Renal cortex interstitium (tissue), 11 donors: ENCODE measurements around the gene UMAD1. TPM values are rescaled to one million over a fixed set of nuclear protein-coding genes. Genes with fewer than 3 reads are reported as not detected.

Experiments used
- DNase-seq, 11 donors: peaks; one replicate each; pipeline ENCODE4 v3.0.0-alpha.2; 2013; ENCODE audit warnings: low read depth in 9 of 11, low spot score in 4 of 11; ENCODE audit errors: extremely low read depth in 1 of 11
- polyA plus RNA-seq, 3 donors: library from polyadenylated mRNA; unstranded; fragments of 120-200 nt; gene quantifications; one replicate each; pipeline ENCODE4 v1.2.1, GENCODE V29; 2013; ENCODE audit not compliant: insufficient read length in 3 of 3

UMAD1 gene
- polyA plus RNA-seq, 3 donors: 18.4 to 21.3 (median 20.8) TPM

DNA sequence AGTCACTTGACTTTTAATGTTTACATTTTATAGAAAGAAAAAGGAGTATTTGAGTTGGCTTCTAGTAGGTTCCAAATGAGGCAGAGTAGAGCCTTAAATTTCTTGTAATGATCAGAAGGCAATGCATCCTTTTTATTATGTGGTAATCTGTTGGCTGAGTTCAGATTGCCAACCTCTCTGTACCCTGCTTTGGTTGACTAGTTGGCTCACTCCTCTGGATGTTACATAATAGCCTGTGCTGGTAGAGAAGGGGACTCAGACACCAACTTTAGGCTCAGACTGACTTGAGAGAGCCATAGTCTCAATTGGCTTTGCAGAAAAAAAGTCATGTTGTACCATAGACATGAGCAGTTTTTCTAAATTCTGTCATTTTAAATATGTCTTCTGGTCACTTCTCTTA is 281.3 kb downstream of the UMAD1 start:
- DNase-seq: no peak

GRCh38 chr7:7922684-7923385 is 282.3 kb downstream of the UMAD1 start:
- DNase-seq: no peak

DNA sequence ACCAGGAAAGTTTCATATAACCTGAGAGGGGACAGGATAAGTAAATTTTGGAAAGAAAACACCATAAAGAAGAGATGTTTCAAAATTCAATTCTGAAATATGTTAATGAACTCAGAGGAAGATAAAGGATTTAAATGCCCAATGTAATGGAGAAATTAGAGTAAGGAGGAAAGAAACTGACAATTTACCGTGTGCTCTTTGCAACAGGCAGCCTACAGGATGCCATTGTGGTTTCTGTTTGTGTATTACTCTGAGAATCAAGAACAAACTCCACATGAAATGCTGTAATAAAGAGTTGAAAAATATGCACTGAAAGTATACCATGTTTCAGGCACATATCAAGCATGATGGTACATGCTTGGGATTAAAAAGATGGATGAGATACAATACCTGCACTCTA is 283.3 kb downstream of the UMAD1 start:
- DNase-seq: no peak

GRCh38 chr7:7924303-7924702 is 283.8 kb downstream of the UMAD1 start:
- DNase-seq: no peak

Other genes starting within 250 kb of the UMAD1 start
- 10 to 100 TPM in 1 of 3 donors, 1 to 10 TPM in 2; 9.6 to 13.0 (median 9.7) TPM for gene COL28A1, start 104.9 kb upstream of the UMAD1 start, polyA plus RNA-seq
- gene MIOS, start 73.9 kb upstream of the UMAD1 start, polyA plus RNA-seq: 10 to 100 TPM; 41.1 to 51.2 (median 42.3) TPM
- gene RPA3, start 77.9 kb downstream of the UMAD1 start, polyA plus RNA-seq: 10 to 100 TPM; 49.2 to 76.5 (median 62.0) TPM